ENCODE data around the gene NUBP2.

NUBP2 gene, protein sequence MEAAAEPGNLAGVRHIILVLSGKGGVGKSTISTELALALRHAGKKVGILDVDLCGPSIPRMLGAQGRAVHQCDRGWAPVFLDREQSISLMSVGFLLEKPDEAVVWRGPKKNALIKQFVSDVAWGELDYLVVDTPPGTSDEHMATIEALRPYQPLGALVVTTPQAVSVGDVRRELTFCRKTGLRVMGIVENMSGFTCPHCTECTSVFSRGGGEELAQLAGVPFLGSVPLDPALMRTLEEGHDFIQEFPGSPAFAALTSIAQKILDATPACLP

GRCh38 chr16:1782408-1783264 is at the start of gene NUBP2, which contains the start of gene SPSB3:
NUBP2 (plus strand) TSS chr16:1782960; CDS start chr16:1783021, 61 bp downstream.
SPSB3 (minus strand) TSS chr16:1782571; CDS start chr16:1781483, 1,088 bp downstream.
- DNase-seq = peak; percentile 92 to 97

- DNase-seq = no peak
Observed at GRCh38 chr16:1734123-1734522, 48.6 kb upstream of the NUBP2 start.

GRCh38 chr16:1734816-1735215 is 47.9 kb upstream of the NUBP2 start:
- DNase-seq = no peak

GRCh38 chr16:1740234-1740633 is 42.5 kb upstream of the NUBP2 start:
- no peak for DNase-seq

DNA sequence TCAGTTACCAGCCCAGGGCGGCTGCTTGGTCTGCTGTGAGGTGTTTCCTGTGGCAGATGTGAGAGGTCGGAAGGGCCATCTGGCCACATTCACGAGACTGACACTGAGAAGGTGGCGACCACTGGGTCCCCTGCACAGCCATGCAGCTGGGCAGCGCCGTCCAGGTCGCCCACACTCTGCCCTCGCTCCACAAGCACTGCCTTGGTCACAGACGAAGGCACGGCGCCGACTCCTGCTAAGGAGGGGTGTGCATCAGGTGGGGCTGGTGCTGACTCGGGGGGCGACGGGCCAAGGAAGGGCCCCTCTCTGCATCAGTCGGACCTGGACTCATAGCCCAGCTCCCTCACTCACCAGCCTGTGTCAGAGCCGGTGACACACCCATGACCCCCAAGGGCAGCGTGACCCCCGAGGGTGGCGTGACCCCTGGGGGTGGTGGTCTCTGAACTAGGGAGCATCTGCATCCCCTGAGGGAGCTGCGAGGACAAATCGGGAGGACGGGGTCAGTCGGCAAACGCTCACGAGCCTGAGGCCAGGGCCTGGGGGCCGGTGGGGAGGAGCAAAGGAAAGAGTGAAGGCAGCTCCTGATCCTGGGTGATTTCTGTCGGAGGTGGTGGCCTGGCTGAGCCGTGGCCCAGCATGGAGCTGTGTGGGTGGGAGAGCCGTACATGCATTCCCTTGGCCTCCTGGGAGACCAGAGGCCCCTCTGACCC is 41.8 kb upstream of the NUBP2 start:
- no peak for DNase-seq

DNA sequence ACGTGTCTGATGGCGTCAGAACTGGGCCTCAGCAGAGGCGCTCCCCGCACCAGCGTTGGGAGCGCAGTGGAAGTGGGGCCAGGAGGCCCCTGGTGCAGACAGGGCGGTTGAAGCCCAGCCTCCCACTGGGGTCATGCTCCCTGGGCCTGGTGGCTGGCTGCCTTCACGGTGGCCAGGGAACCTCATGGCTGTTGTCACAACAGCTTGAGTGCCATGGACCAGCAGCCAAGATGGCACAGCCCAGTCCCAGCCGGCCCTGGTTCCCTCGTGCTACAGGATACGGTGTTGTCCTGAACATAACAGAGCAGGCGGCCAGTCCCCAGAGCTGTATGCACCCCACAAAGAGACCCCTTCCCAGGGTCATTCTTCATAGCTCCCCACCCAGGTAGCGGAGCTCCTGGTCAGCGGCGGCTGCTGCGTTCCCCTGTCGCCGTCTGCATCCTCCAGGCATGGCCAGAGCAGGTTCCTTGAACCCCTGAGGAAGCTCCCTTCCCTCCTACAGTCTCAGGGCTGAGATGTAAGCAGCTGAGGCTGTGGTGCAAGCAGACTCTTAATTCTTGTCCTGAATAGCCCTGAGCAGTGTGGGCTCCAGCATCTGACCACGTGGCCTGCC is 41.1 kb upstream of the NUBP2 start:
- no peak for DNase-seq

DNA sequence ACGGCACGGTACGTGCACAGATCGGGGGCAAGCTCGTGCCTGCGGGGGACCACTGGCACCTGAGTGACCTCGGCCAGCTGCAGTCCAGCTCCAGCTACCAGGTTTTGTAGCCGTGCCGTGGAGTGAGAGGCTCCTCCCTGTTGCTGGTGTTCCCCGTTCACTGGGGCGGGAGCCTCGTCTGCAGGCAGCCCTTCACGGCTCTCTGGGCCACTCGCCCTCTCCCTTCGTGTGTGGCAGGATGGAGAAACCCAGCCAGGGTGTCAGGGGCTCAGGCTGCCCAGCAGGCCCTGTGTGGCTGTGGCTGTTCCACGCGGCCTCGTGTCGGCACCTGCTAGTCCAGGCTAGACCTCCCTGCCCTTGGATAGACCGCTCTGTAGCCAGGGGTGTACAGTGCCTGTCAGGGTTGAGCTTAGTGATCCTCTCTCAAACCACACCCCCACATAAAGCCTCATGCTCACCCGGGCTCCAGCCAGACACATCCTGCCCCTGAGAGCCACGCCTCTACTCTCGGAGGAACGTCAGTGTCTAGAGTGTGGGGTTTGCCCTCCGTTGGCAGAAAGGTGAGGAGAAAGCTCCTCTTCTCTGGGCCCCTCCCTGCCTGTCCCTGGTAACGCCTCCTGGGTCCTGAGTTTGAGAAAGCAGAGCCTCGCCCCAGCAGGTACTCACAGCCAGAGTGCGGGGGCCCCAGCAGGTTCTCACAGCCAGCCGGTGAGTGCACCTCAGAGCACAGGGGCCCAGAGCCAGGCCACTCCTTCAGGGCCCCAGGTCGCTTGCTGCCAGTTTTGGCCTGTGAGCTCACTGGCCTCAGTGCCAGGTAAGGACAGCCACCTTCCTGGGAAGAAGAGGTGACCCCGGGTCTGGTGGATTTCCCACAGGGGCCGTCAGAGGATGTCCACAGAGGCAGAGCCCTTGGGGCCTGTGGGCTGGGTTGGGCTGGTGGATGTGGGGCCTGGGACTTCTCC is 39.1 kb upstream of the NUBP2 start:
- no peak for DNase-seq

GRCh38 chr16:1744338-1744840 is 38.4 kb upstream of the NUBP2 start:
- no peak for DNase-seq

- no peak for DNase-seq
Observed at GRCh38 chr16:1745181-1745899, 37.4 kb upstream of the NUBP2 start.

GRCh38 chr16:1745900-1746692 is 36.7 kb upstream of the NUBP2 start:
- DNase-seq = no peak

- DNase-seq = no peak
Observed at GRCh38 chr16:1746693-1747195, 36.0 kb upstream of the NUBP2 start.

DNA sequence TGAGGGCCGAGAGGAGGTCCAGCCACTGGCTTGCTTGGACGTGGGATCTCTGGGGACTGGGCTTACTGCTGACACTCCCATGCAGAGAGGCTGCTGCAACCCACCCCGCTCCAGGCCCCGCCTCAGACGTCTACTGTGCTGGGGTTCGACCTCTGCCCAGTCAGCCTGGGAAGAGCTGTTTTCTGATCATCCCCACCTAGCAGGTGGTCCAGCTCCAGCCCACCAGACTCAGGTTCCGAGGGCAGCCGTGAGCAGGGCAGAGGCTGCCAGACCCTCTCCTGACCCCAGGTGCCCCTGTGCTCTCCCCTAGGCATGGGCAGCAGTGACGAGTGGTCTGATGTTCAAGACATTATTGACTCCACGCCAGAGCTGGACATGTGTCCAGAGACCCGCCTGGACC is 34.8 kb upstream of the NUBP2 start:
- DNase-seq = no peak

GRCh38 chr16:1749152-1750117 is 33.3 kb upstream of the NUBP2 start:
- no peak for DNase-seq

GRCh38 chr16:1751946-1752345 is 30.8 kb upstream of the NUBP2 start:
- no peak for DNase-seq

- DNase-seq = no peak
Observed at GRCh38 chr16:1752853-1753252, 29.9 kb upstream of the NUBP2 start.

DNA sequence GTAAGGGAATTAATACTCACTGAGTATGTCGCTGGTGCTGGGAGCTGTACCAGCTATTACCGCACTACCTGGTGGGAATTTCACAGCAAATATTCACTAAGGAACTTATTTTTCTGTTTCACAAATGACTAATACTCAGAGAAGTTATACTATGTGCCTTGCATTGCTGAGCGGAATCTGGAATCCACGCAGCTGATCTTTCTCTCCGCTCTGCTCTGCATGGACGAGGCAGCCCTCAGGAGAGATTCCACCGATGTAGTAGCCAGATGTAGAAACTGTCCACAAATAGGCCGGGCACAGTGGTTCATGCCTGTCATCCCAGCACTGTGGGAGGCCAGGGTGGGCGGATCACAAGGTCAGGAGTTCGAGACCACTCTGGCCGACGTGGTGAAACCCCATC is 28.6 kb upstream of the NUBP2 start:
- DNase-seq = no peak

- no peak for DNase-seq
Observed at GRCh38 chr16:1757714-1758461, 24.9 kb upstream of the NUBP2 start.

DNA sequence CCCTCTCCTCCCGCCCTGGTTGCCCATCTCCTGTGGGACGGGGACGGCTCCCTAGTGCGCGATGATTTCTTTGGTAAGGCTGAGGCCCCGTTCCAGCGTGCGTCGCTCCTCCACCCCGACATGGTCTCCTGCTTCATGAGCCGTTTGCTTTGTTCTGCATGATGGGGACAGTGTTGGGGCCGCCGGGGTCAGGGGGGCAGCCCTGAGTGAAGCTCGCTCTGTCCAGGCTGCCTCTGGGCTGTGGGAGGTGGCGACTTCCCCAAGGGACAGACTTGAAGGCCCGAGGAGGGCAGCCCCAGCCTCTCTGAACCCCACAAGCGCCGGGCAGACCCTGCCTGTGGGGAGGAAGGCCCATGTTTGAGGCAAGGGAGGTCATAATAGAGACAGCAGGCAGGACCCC is 23.8 kb upstream of the NUBP2 start:
- DNase-seq = no peak
